GM12891 (cell line): Measurements from ENCODE around the gene DAB2IP.

Experiments used
- POLR2A ChIP-seq: IDR thresholded peaks from 2 replicates; pipeline ENCODE4 v1.6.1; 2011; ENCODE audit warnings: low read depth, low read length, control low read depth
- POLR2AphosphoS5 ChIP-seq: IDR thresholded peaks from 2 replicates; pipeline ENCODE4 v1.6.1; 2011; ENCODE audit warnings: low read depth, low read length, control low read depth
- POU2F2 ChIP-seq: IDR thresholded peaks from 2 replicates; pipeline ENCODE4 v1.6.1; 2011; ENCODE audit warnings: low read depth, mild to moderate bottlenecking, control low read depth, low read length, moderate library complexity
- SPI1 ChIP-seq: IDR thresholded peaks from 2 replicates; pipeline ENCODE4 v1.6.1; 2011; ENCODE audit warnings: low read depth, low read length, control low read depth
- TAF1 ChIP-seq: IDR thresholded peaks from 2 replicates; pipeline ENCODE4 v1.6.1; 2011; ENCODE audit warnings: low read depth, low read length, control low read depth

GRCh38 chr9:121818841-121819427 is 167.5 kb downstream of the DAB2IP start:
- TF ChIP-seq POLR2A (no peak), POLR2AphosphoS5 (no peak), TAF1 (no peak), POU2F2 (no peak), SPI1 (no peak)
